ENCODE data around the gene ARL8B.

- TF ChIP-seq CTCF (IDR thresholded peaks at IDR 0.05) (no peak), POLR2AphosphoS5 (IDR thresholded peaks at IDR 0.05; ENCODE audit: low read depth, low read length) (no peak), SIN3A (IDR thresholded peaks at IDR 0.05; ENCODE audit: borderline replicate concordance, insufficient read depth, low read depth, low read length) (no peak), REST (IDR thresholded peaks at IDR 0.05; ENCODE audit: insufficient read depth in 1 of 2, low read depth in 2 of 2, low read length in 1 of 2) (no peak), TCF7L2 (IDR thresholded peaks at IDR 0.05; ENCODE audit: low read depth, low read length) (no peak)
Observed at GRCh38 chr3:5093731-5094130, 28.4 kb upstream of the ARL8B start.
